Fibroblast of skin of right biceps (primary cell): ENCODE results near the gene SNED1.

Source experiments
- DNase-seq: peaks from one replicate; pipeline ENCODE4 v3.0.0-alpha.2; 2013

SNED1 gene

DNA sequence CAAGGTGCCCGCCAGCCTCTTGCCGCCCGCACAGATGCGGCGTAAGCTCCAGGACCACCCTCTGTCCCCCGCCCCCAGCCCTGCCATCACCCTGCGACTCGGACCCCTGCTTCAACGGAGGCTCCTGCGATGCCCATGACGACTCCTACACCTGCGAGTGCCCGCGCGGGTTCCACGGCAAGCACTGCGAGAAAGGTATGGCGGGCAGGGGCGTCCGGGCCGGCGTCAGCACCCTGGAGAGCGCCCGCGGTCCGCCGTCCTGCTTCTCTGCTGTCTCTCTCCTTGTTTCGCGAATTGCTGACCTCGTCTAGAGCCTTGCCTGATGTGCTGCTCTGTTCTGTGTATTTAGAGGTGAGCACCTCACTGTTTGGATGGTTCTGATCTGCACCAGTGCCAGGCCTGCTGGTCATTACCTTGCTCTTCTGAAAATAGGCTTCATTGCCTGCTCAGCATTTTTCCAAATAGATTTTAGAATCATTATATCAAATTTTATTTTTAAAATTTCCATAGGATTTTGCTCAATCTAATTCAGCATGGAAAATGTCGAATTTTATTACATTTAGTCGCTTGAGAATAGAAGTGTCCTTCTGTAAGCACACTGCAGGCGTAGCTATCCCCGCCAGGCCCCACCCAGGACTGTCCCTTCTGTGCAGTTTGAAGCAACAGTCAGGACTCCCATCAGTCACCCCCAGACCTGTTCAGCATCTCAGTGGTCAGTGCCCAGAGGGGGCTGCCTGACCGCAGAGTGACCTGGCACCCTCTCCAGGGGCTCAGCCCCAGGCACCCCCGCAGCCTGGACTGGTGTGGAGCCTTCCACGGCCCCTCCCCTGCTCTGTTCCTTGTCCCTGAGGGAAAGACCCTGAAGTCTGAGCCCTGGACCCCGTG, 51.6 kb downstream of the SNED1 start:
- DNase-seq, result peak; percentile 25

GRCh38 chr2:241050624-241051577, 52.5 kb downstream of the SNED1 start:
- DNase-seq, result no peak

GRCh38 chr2:241051578-241052487, 53.4 kb downstream of the SNED1 start:
- DNase-seq, result no peak

DNA sequence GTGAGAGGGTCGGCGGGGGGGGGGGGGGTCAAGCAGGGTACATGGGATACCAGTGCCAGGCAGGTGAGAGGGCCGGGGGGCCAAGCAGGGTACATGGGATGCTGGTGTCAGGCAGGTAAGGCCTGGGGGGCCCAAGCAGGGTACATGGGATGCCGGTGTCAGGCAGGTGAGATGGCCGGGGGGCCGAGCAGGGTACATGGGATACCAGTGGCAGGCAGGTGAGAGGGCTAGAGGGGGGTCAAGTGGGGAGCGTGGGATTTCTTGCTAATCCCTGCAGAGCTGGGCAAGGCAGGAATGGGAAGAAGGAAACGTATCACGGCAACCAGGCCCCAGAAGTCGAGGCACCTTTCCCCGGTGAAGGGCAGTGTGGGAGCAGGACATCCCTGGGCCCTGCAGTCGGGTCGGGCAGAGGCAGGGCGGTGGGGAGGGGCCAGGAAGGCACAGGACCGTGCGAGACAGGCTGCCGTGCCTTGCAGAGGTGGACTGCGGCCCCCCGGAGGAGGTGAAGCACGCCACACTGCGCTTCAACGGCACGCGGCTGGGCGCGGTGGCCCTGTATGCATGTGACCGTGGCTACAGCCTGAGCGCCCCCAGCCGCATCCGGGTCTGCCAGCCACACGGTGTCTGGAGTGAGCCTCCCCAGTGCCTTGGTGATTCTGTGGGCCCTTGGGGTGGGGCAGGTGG, 54.4 kb downstream of the SNED1 start:
- DNase-seq, result no peak

GRCh38 chr2:241053576-241054251, 55.3 kb downstream of the SNED1 start:
- DNase-seq, result no peak

- no peak for DNase-seq
Measured at GRCh38 chr2:241061275-241061674, 62.9 kb downstream of the SNED1 start.

- no peak for DNase-seq
Measured at GRCh38 chr2:241062389-241063092, 64.1 kb downstream of the SNED1 start.

DNA sequence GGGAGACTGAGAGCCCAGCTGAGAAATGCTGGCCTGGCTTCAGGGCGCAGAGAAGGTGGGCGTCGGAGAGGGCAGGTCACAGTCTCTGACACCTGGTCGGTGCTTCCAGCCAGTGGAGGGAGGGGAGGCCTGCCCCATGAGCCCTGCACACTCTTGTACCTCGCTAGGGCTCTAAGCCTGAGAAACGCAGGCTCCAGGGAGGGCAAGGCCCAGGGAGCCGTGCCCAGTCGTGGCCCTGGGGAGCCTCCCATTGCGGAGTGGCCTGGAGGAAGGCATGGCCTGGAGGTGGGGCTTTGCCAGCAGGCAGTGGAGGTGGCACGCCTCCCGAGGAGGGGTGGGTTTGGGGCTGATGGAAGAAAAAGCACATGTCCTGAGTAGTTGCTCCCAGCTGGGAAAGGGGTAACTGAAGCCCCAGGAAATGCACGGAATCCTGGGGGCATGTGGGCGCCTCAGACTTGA, 64.7 kb downstream of the SNED1 start:
- DNase-seq, result no peak

DNA sequence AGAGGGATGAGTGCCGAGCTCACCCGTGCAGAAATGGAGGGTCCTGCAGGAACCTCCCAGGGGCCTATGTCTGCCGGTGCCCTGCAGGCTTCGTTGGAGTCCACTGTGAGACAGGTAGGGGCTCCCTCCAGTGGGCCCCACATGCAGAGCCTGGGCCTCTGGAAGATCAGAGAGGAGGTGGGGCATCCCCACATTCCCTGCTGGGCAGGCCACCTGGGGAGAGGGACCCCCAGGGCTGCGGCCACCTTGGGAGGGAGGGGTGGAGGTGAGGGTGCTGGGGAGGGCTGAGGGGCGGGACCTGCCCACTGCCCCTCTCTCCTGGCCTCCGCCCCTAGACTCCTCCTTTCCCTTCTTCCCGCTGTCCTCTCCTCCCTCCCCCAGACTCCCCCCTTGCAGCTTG, 65.2 kb downstream of the SNED1 start:
- DNase-seq, result no peak

DNA sequence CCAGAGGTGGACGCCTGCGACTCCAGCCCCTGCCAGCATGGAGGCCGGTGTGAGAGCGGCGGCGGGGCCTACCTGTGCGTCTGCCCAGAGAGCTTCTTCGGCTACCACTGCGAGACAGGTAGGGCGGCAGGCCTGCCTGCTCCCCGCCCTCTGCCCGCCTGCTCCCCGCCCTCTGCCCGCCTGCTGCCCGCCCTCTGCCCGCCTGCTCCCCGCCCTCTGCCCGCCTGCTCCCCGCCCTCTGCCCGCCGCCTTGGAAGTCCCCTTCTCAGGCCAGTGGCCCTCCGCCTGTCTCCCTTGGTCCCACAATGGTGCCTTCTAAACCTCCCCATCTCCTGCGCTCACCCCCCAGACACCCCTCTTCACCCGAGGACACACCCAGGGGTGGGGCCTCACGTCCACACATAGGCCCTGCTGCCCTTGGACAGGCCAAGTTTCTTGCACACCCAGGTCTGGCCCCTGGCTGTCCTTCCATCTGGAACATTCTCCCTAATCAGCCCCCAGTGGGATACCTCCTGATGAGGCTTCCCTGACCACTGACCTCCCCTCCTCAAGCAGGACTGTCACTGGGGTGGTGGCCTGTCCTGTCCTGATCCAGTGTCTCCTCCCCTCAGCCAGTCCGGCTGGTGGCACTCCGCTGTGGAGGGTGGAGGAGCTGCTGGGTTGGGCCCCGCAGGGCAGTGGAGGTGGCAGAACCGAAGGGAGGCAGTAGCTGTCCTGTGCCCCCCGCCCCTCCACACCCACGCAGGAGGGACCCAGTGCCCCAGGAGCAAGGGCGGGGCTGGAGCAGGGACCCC, 65.8 kb downstream of the SNED1 start:
- no peak for DNase-seq

DNA sequence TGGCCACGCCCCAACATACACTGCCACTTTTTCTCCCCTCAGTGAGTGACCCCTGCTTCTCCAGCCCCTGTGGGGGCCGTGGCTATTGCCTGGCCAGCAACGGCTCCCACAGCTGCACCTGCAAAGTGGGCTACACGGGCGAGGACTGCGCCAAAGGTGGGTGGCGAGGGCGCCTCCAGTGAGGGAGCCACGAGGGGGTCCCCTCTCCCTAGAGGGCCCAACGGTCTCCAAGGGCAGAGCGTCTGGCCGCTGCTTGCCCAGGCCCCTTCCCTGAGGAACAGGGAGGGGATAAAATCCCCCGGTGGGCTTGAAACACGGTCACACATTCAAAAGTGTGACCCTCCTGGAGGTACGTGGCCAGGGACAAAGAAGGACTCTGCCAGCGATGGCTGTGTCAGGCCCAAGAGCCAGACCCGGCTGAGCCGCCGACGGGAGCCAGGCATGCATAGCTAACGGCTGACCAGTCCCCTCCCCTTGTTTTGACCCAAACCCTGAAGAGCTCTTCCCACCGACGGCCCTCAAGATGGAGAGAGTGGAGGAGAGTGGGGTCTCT, 66.5 kb downstream of the SNED1 start:
- no peak for DNase-seq

- no peak for DNase-seq
Measured at GRCh38 chr2:241065355-241065803, 67.0 kb downstream of the SNED1 start.

DNA sequence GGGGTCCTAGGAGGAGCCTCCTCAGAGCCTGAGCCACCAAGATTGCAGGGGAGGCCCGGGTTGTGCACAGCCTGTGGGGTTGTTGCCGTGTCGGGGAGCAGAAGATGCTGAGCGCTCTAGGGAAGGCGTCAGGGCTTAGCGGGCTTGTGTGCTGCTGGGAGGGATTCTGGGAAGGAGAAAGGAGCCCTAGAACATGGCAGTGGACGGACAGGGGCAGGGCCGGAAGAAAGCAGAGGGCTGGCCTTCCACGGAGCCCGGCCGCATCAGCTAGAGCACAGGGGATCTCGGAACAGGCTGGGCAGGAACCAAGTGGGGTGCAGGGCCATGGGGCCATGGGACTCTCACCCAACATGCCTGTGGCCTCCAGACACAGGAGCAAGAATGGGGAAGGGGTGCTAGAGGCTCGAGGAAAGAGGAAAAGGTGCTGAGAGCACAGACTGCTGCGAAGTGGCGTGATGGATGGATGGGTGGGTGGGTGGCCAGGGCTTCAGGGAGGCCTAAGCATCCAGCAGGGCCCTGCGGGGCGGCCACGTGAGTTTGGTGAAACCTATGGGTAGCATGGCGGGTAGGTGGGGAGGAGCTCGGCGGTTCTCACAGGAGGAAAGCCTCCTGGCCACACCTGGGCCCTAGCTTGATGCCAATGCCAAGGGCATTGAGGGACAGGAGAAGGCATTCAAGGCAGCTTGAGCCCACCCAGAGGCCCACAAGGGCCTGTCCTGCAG, 67.9 kb downstream of the SNED1 start:
- no peak for DNase-seq

- no peak for DNase-seq
Measured at GRCh38 chr2:241066893-241067341, 68.5 kb downstream of the SNED1 start.

DNA sequence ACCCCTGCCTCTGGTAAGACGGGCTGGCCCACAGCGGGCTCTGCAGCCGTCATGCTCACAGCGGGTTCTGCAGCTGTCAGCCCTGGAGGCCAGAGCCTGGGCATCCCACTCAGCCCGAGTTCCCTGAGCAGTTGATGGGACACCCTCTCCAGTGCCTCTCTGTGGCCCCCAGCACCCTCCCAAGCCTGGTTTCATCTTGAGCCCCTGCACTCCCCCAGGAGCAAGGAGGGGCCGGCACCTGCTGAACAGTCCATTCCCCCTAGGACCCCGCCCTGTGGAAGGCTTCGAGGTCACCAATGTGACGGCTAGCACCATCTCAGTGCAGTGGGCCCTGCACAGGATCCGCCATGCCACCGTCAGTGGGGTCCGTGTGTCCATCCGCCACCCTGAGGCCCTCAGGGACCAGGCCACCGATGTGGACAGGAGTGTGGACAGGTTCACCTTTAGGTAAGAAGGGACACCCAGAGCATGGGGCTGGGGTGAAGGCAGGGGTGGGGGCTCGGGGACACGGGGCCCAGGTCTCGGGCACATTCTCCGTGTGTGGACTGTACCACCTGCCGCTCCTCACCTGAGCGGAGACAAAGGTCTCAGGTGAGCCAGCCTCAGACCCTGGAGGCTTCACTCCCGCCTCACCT, 69.2 kb downstream of the SNED1 start:
- DNase-seq, result no peak

DNA sequence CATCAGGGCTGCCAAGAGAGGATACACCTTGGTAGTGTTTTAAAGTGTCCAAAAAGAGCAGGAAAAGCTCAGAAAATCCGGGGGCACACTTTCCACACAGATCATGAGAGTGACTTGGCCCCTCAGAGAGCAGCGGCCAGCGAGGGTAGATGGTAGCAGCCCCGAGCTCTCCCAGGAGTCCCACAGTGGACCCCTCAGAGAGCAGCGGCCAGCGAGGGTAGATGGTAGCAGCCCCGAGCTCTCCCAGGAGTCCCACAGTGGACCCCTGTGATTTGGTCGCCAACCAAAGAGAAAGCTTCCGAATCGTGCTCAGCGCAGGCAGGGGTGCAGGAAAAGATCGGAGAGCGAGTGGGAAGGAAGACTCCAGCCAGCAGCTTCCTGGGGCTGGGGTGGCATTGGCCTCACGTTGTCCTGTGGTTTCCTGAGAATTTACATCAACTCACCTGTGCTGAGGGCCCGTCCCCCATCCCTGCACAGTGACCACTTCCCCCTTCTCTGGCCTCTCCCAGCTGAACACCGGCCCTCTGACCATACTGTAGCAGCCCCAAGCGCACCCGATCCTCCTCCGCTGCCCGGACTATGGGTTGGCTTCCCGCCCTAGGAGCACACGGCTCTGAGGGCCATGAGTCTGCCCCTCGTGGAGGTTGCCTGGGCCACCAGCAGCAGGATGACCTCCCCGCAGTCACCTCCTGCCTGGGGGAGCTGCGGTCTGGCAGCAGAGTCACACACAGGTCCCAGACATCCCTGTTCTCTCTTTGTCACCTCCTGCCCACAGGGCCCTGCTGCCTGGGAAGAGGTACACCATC, 69.9 kb downstream of the SNED1 start:
- DNase-seq, result no peak
